GM18520 (cell line): ENCODE measurements around the gene DOHH.
"Not testable (repeated sequence)": the region's sequence is repeated elsewhere in the genome, so short reads cannot be mapped to it uniquely, and the experiment has no call there.

Experiments used
- ATAC-seq: cut with Tn5 transposase; IDR thresholded peaks from one replicate; pipeline ENCODE4 v1.9.1; 2021; ENCODE audit not compliant: unreplicated experiment

Gene DOHH

GRCh38 chr19:3519126-3519525 lies 18.7 kb upstream of the DOHH start:
- no peak for ATAC-seq

DNA sequence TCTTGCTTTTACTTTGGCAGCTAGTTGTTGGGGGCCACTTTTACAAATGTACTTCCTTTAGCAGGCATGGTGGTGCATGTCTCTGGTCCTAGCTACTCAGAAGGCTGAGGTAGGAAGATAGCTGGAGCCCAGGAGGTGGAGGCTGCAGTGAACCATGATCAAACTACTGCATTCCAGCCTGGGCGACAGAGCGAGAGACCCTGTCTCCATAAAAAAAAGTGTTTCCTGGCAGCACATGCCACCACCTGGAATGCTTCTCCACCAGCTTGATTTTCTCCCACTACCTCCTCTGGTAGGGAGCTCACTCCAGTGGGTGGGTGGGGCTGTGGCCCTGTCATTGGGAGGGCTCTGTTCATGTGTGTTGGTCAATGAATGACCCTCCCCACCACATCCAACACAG lies 18.2 kb upstream of the DOHH start:
- no peak for ATAC-seq

DNA sequence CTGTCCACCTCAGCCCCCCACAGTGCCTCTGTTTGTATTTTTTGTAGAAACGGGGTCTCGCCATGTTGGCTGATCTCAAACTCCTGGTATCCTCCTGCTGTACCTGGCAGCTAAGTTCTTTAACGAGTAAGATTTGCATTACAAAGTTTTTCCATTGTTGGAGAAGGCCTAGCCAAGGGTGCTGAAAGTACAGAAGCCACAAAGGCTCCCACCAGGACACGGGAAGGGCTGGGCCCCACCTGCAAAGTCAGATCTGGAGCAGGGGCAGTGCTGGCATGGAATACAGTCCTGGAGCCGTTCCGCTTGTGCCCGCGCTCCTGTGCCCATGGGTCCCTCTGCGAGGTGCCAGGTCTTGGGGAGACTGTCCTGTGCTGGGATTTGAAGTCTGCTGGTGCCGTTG lies 17.8 kb upstream of the DOHH start:
- no peak for ATAC-seq

GRCh38 chr19:3517638-3518037 lies 17.2 kb upstream of the DOHH start:
- ATAC-seq, result no peak

- no peak for ATAC-seq
Measured at GRCh38 chr19:3516675-3517207, 16.3 kb upstream of the DOHH start.

DNA sequence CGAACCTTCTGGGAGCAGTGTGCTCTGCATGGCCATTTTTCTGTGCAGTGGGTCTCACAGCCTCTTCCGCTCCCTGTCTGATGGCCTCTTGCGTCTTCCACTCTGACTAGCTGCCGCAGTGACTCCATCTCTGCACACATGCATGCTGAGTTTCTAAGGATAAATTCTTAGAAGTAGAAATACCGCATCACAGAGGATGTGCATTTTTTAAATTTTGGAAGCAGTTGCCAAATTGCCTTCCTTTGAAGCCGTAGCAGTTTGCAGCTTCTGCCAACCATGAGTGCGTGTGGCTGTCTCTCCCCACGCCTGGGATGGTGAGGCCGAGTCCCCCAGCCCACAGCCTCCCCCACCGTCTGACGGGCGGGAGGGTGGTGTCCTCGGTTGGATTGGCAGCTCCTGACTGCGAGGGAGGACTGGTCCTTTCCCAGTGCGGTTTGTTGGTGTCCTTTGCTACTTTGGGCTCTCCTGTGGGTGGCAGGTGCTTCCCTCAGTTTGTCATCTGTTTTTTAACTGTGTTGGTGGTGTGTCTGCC lies 15.5 kb upstream of the DOHH start:
- ATAC-seq, result no peak

DNA sequence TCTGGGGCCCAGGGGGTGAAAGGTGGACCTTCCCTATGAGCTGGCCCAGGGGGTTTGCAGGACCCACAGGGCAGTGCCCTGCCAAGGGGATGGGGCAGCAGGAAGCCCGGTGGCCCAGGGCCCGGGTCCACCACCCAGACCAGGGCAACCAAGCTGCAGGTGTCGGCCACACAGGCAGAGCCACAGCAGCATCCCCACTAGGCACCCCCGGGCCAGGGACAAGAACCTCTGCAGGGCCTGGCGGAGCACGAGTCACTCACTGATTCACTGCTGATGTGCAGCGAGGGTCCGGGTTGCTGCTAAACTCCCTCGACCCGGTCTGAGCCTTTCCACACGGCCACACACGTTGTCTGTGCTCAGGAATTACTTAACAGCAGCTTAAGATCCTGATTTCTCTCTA lies 14.5 kb upstream of the DOHH start:
- ATAC-seq, result no peak

- no peak for ATAC-seq
Measured at GRCh38 chr19:3513229-3514140, 13.0 kb upstream of the DOHH start.

GRCh38 chr19:3512562-3513228 lies 12.2 kb upstream of the DOHH start:
- ATAC-seq, result no peak

GRCh38 chr19:3511506-3512251 lies 11.2 kb upstream of the DOHH start:
- no peak for ATAC-seq

DNA sequence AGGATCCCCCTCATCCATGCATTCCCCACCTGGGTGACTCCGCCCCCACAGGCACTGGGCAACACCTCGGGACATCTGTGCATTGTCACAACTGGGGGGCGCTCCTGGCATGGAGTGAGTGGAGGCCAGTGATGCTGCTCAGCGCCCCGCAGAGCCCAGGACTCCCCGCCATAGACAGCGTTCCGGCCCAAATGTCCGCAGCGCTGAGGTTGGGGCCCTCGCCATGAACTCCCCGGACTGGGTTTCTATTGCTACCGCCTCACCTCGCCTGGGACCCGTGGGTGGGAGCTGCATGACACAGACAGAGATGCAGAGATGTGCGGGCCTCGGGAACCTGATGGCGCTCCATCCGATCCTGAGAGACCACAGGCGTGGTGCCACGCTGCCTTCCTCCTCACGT lies 10.3 kb upstream of the DOHH start:
- ATAC-seq, result no peak

DNA sequence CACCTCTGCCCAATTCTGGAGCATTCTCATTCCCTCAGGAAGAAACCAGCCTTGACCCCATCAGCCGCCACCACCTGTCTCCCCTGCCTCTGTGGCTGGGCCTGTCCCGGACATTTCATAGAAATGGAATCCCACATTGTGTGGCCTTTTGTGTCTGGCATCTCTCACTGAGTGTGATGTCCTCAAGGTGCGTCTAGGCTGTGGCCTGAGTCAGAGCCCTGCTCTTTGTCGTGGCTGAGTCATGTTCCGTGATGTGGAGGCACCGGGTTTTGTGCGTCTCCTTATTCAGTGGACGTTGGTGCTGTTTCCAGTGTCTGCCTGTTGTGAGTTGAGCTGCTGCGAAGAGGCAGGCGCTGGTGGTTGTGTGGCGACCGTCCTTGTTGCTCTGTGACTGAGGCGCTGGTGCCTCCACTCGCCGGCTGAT lies 9.1 kb upstream of the DOHH start:
- no peak for ATAC-seq

DNA sequence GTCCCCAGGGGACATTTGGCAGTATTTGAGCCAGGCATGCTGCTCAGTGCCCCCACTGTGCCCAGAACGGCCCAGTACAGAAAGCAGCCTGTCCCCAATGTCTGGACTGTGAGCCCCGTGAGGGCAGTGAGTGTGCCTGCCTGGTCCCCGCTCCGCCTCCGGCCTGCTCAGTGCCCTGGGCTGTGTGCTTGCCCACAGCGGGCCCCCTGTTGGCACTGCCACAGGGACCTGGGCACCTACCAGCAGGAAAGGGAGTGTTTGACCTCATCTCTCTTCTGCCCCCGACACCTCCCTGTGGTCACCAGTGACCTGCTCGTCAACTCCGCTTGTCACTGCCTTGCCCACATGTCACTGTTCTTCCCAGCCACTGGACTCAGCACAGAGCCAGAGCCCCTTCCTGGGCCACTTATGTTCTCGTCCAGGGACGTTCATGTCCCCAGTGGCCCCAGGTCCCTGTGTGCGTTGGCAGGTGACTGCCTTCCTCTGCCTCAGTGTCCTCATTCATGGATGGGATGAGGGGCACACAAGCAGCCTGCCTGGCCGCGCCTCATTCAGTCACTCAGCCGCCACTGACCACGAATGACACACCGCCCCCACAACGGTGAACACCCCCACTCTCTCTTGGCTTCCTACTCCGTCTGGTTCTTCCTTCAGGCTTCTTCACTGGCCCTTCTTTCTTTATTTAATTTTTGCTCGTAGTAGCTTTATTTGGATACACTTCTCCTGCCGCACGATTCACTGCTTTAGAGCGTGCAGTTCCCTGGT lies 8.5 kb upstream of the DOHH start:
- ATAC-seq, result no peak

- not testable (repeated sequence) for ATAC-seq
Measured at GRCh38 chr19:3508121-3508661, 7.7 kb upstream of the DOHH start.

- no peak for ATAC-seq
Measured at GRCh38 chr19:3507371-3508120, 7.1 kb upstream of the DOHH start.

GRCh38 chr19:3506384-3507340 lies 6.2 kb upstream of the DOHH start:
- ATAC-seq, result no peak

- ATAC-seq, result peak; percentile 87
Measured at GRCh38 chr19:3505598-3506383, 5.3 kb upstream of the DOHH start, which contains the start of gene FZR1. Gene FZR1, plus strand, starts transcription at chr19:3506311. Its CDS starts 16,679 bp downstream, at chr19:3522990.
